Colonic mucosa (tissue), 4 donors: ENCODE measurements around the gene DLG2. TPM values are rescaled to one million over a fixed set of nuclear protein-coding genes. Genes with fewer than 3 reads are reported as not detected.

Source experiments
- DNase-seq: peaks from one replicate; pipeline ENCODE4 v3.0.0-alpha.2; 2020
- H3K27ac ChIP-seq: fragments of 200-600 bp; one replicate; pipeline ENCODE4 v1.8.0; 2021
- H3K27me3 ChIP-seq: fragments of 200-600 bp; one replicate; pipeline ENCODE4 v1.8.0; 2021
- H3K36me3 ChIP-seq: fragments of 200-600 bp; one replicate; pipeline ENCODE4 v1.8.0; 2021
- H3K4me1 ChIP-seq: fragments of 200-600 bp; one replicate; pipeline ENCODE4 v1.8.0; 2021; ENCODE audit warnings: mild to moderate bottlenecking
- H3K4me3 ChIP-seq: fragments of 200-600 bp; one replicate; pipeline ENCODE4 v1.8.0; 2021
- H3K9ac ChIP-seq, 2 donors: one replicate each; pipeline ENCODE4 v1.7.0; 2013; ENCODE audit warnings: control low read depth in 2 of 2, low read depth in 2 of 2, low read length in 2 of 2
- H3K9me3 ChIP-seq: fragments of 200-600 bp; one replicate; pipeline ENCODE4 v1.8.0; 2021
- CTCF ChIP-seq: fragments of 200-600 bp; IDR thresholded peaks from one replicate; pipeline ENCODE4 v1.8.0; 2022; ENCODE audit warnings: antibody characterized with exemption, mild to moderate bottlenecking
- intact Hi-C: fragments of 100-400 bp; cut with DNase I; formaldehyde crosslinking; loops from one replicate; pipeline ENCODE4 v1.14.1; 2022
- total RNA-seq, 2 donors: library from RNA; stranded (reverse); fragmentation: NEBNext Ultra II Directional in 1 of 2; extraction: Animal tissue kit (Norgen Biotek cat#: 25700) in 1 of 2; gene quantifications; one replicate each; pipeline ENCODE4 v1.2.1, GENCODE V29; 2021
- donor health status: healthy.
- donor health status: DM: no; HTN: no; CAD: no.
- donor health status: DM: no; HTN: no; CAD: no.

DLG2 gene
- total RNA-seq, 2 donors from 2014 or later, result 1.4 to 3.3 TPM

- TF ChIP-seq CTCF, result no peak
- Histone ChIP-seq H3K27me3 (no peaks in the 10 kb centered on the region), H3K4me3 (no peak overlapping the region), H3K9me3 (no peaks in the 10 kb centered on the region), H3K4me1 (no peaks in the 10 kb centered on the region), H3K36me3 (no peaks in the 10 kb centered on the region), H3K27ac (no peak overlapping the region), H3K9ac (no peak overlapping the region)
- intact Hi-C loops, result no loop called here
- DNase-seq, result no peak
Observed at GRCh38 chr11:84563356-84563755, 1063.8 kb downstream of the DLG2 start.

GRCh38 chr11:84560206-84560605, 1066.9 kb downstream of the DLG2 start:
- Histone ChIP-seq H3K4me3 (no peak overlapping the region), H3K4me1 (no peaks in the 10 kb centered on the region), H3K9ac (no peak overlapping the region), H3K27ac (no peak overlapping the region), H3K9me3 (no peaks in the 10 kb centered on the region), H3K27me3 (no peaks in the 10 kb centered on the region), H3K36me3 (no peaks in the 10 kb centered on the region)
- DNase-seq, result no peak
- no peak for TF ChIP-seq CTCF
- intact Hi-C loops, result no loop called here

GRCh38 chr11:84558085-84558905, 1068.8 kb downstream of the DLG2 start:
- DNase-seq, result peak; percentile 34
- no peaks in the 10 kb centered on the region for H3K4me1 ChIP-seq
- H3K36me3 ChIP-seq, result no peaks in the 10 kb centered on the region
- peak; percentile 89 for TF ChIP-seq CTCF
- no peaks in the 10 kb centered on the region for H3K27me3 ChIP-seq
- intact Hi-C loops, result loop anchor here (2.0 kb wide), 1 partner anchor 157 kb away; no protein-coding TSS in a partner anchor
- H3K27ac ChIP-seq, result no peak overlapping the region
- H3K9ac ChIP-seq, result no peak overlapping the region
- H3K4me3 ChIP-seq, result no peak overlapping the region
- H3K9me3 ChIP-seq, result no peaks in the 10 kb centered on the region

GRCh38 chr11:84552791-84553190, 1074.4 kb downstream of the DLG2 start:
- H3K9me3 ChIP-seq, result no peaks in the 10 kb centered on the region
- no peak overlapping the region for H3K27ac ChIP-seq
- no peaks in the 10 kb centered on the region for H3K36me3 ChIP-seq
- no peak for TF ChIP-seq CTCF
- H3K4me3 ChIP-seq, result no peak overlapping the region
- H3K27me3 ChIP-seq, result no peaks in the 10 kb centered on the region
- intact Hi-C loops, result no loop called here
- no peak for DNase-seq
- no peaks in the 10 kb centered on the region for H3K4me1 ChIP-seq
- no peak overlapping the region for H3K9ac ChIP-seq

- H3K4me3 ChIP-seq, result no peak overlapping the region
- no peaks in the 10 kb centered on the region for H3K36me3 ChIP-seq
- H3K9ac ChIP-seq, result no peak overlapping the region
- H3K27me3 ChIP-seq, result no peaks in the 10 kb centered on the region
- no peak for TF ChIP-seq CTCF
- no peak overlapping the region for H3K27ac ChIP-seq
- H3K4me1 ChIP-seq, result no peaks in the 10 kb centered on the region
- no peaks in the 10 kb centered on the region for H3K9me3 ChIP-seq
- intact Hi-C loops, result no loop called here
- DNase-seq, result no peak
Observed at GRCh38 chr11:84549217-84549616, 1077.9 kb downstream of the DLG2 start.
